ENCODE measurements around the gene SLX4IP.

The SLX4IP gene

GRCh38 chr20:10453241-10453640 lies 18.1 kb downstream of the SLX4IP start:
- DNase-seq = no peak

GRCh38 chr20:10454151-10454750 lies 19.1 kb downstream of the SLX4IP start:
- no peak for DNase-seq
- no peak overlapping the region for H3K4me3 ChIP-seq (ENCODE audit: low read depth, low read length)
- in situ Hi-C loops (cut with HindIII; ENCODE audit: low pct_ligation_motif_present, low sequenced_read_pairs) = no loop called here
- TF ChIP-seq CTCF (IDR thresholded peaks at IDR 0.05; ENCODE audit: low read depth, low read length, missing control alignments) = no peak
- no peaks in the 10 kb centered on the region for H3K36me3 ChIP-seq (replicated peaks)
- no peak overlapping the region for H3K27ac ChIP-seq
- H3K27me3 ChIP-seq (replicated peaks) = no peaks in the 10 kb centered on the region

More at GRCh38 chr20:10453241-10453640, 18.1 kb downstream of the SLX4IP start:
- Histone ChIP-seq H3K36me3 (replicated peaks) (no peaks in the 10 kb centered on the region), H3K27ac (no peak overlapping the region), H3K27me3 (replicated peaks) (no peaks in the 10 kb centered on the region), H3K4me3 (ENCODE audit: low read depth, low read length) (no peak overlapping the region)
- in situ Hi-C loops (cut with HindIII; ENCODE audit: low pct_ligation_motif_present, low sequenced_read_pairs) = no loop called here
- TF ChIP-seq CTCF (IDR thresholded peaks at IDR 0.05; ENCODE audit: low read depth, low read length, missing control alignments) = no peak

GRCh38 chr20:10461495-10461894 lies 26.4 kb downstream of the SLX4IP start:
- TF ChIP-seq CTCF (IDR thresholded peaks at IDR 0.05; ENCODE audit: low read depth, low read length, missing control alignments) = no peak
- no peaks in the 10 kb centered on the region for H3K36me3 ChIP-seq (replicated peaks)
- no peak for DNase-seq
- H3K4me3 ChIP-seq (ENCODE audit: low read depth, low read length) = no peak overlapping the region
- no peak overlapping the region for H3K27ac ChIP-seq
- in situ Hi-C loops (cut with HindIII; ENCODE audit: low pct_ligation_motif_present, low sequenced_read_pairs) = no loop called here
- no peaks in the 10 kb centered on the region for H3K27me3 ChIP-seq (replicated peaks)

- Histone ChIP-seq H3K36me3 (replicated peaks) (no peaks in the 10 kb centered on the region), H3K4me3 (ENCODE audit: low read depth, low read length) (no peak overlapping the region)
- in situ Hi-C loops (cut with HindIII; ENCODE audit: low pct_ligation_motif_present, low sequenced_read_pairs) = no loop called here
Observed at GRCh38 chr20:10462516-10462915, 27.4 kb downstream of the SLX4IP start.

GRCh38 chr20:10463622-10464021 lies 28.5 kb downstream of the SLX4IP start:
- Histone ChIP-seq H3K4me3 (ENCODE audit: low read depth, low read length) (no peak overlapping the region), H3K36me3 (replicated peaks) (no peaks in the 10 kb centered on the region), H3K27ac (no peak overlapping the region), H3K27me3 (replicated peaks) (no peaks in the 10 kb centered on the region)
- no peak for TF ChIP-seq CTCF (IDR thresholded peaks at IDR 0.05; ENCODE audit: low read depth, low read length, missing control alignments)
- in situ Hi-C loops (cut with HindIII; ENCODE audit: low pct_ligation_motif_present, low sequenced_read_pairs) = no loop called here
- no peak for DNase-seq

More at GRCh38 chr20:10462516-10462915, 27.4 kb downstream of the SLX4IP start:
- no peak for TF ChIP-seq CTCF (IDR thresholded peaks at IDR 0.05; ENCODE audit: low read depth, low read length, missing control alignments)
- DNase-seq = no peak
- Histone ChIP-seq H3K27me3 (replicated peaks) (no peaks in the 10 kb centered on the region), H3K27ac (no peak overlapping the region)

GRCh38 chr20:10465135-10465534 lies 30.0 kb downstream of the SLX4IP start:
- no peak for DNase-seq
- Histone ChIP-seq H3K27me3 (replicated peaks) (no peaks in the 10 kb centered on the region), H3K27ac (no peak overlapping the region), H3K4me3 (ENCODE audit: low read depth, low read length) (no peak overlapping the region), H3K36me3 (replicated peaks) (no peaks in the 10 kb centered on the region)
- no peak for TF ChIP-seq CTCF (IDR thresholded peaks at IDR 0.05; ENCODE audit: low read depth, low read length, missing control alignments)
- in situ Hi-C loops (cut with HindIII; ENCODE audit: low pct_ligation_motif_present, low sequenced_read_pairs) = no loop called here
